ENCODE measurements around the gene CNTNAP2. TPM values are rescaled to one million over a fixed set of nuclear protein-coding genes. Genes with fewer than 3 reads are reported as not detected.

Gene CNTNAP2
- total RNA-seq, 1 donor: under 0.01 TPM

- no peak for DNase-seq (ENCODE audit: low read depth)
- no peak for TF ChIP-seq CTCF (IDR thresholded peaks at IDR 0.05; ENCODE audit: insufficient read depth, low read length)
- H3K4me3 ChIP-seq (ENCODE audit: low read depth, low read length): no peak overlapping the region
These were observed 1861.6 kb downstream of the CNTNAP2 start for GRCh38 chr7:147978201-147978600.

DNA sequence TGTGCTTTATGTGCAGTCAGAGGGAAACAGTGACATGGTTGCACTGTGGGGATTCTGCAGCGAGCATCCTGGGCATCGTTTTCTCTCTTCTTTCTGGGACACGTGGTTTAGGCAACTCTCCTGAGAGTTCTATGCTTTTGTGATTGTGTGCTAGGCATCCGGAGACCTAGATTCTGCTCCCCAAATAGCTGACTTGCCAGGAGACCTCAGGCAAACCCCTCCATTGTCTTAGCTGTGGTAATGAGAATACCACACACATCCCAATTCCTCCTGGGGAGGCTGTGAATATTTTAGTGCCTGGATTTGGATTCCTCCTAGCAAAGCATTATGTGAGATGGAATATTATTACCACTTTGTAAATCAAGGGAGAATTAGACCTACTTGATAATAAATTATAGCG, 1862.0 kb downstream of the CNTNAP2 start:
- DNase-seq (ENCODE audit: low read depth): no peak
- no peak overlapping the region for H3K4me3 ChIP-seq (ENCODE audit: low read depth, low read length)
- no peak for TF ChIP-seq CTCF (IDR thresholded peaks at IDR 0.05; ENCODE audit: insufficient read depth, low read length)

DNA sequence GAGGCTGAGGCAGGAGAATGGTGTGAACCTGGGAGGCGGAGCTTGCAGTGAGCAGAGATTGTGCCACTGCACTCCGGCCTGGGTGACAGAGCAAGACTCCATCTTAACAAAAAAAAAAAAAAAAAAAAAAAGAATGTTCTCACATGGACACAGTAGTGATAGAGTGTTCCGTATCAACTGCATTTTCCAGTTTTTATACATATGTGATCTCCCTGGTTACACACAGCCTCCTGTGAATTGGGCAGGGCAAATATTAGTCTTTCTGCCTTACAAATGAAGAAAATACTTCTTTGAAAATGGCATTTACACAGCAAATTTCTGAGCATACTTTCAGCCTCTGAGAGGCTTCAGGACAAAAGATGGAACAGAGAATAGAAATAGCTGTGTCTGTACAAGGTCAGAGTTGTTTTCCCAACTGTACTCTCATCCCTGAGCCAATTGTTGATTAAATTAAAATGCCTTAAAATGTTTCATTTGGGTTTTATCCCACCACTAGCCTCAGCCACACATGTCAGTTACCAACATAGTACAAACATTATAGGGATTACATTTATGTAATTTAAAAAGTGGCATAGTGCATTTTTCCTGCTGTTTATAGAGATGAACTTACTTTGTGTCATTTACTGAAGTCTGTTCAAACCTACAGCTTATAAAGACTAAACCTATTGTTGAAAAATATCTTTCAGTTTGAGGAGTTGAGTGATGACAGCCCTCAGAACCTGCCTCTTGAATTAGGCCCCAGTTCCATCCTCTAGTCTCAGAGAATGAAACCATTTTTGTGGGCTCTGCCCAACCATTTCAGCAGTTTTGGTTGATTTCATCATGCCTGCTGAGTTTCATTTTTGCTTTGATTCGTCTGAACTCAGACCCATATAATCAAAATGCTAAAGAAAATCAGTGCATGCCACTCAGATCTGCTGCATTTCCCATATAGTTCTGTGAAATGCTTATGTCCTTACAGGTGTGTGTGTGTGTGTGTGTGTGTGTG, 1864.5 kb downstream of the CNTNAP2 start:
- DNase-seq (ENCODE audit: low read depth): no peak
- TF ChIP-seq CTCF (IDR thresholded peaks at IDR 0.05; ENCODE audit: insufficient read depth, low read length): no peak
- no peak overlapping the region for H3K4me3 ChIP-seq (ENCODE audit: low read depth, low read length)

- DNase-seq (ENCODE audit: low read depth): no peak
- H3K4me3 ChIP-seq (ENCODE audit: low read depth, low read length): no peak overlapping the region
- no peak for TF ChIP-seq CTCF (IDR thresholded peaks at IDR 0.05; ENCODE audit: insufficient read depth, low read length)
These were observed 1865.7 kb downstream of the CNTNAP2 start for GRCh38 chr7:147982307-147982706.

- DNase-seq (ENCODE audit: low read depth): no peak
- no peak for TF ChIP-seq CTCF (IDR thresholded peaks at IDR 0.05; ENCODE audit: insufficient read depth, low read length)
These were observed 1867.7 kb downstream of the CNTNAP2 start for GRCh38 chr7:147984265-147984664.

GRCh38 chr7:147990079-147990478, 1873.5 kb downstream of the CNTNAP2 start:
- DNase-seq (ENCODE audit: low read depth): no peak
- TF ChIP-seq CTCF (IDR thresholded peaks at IDR 0.05; ENCODE audit: insufficient read depth, low read length): no peak

More at GRCh38 chr7:147984265-147984664, 1867.7 kb downstream of the CNTNAP2 start:
- no peak overlapping the region for H3K4me3 ChIP-seq (ENCODE audit: low read depth, low read length)

More at GRCh38 chr7:147990079-147990478, 1873.5 kb downstream of the CNTNAP2 start:
- no peak overlapping the region for H3K4me3 ChIP-seq (ENCODE audit: low read depth, low read length)

All from fibroblast of the aortic adventitia (primary cell).